Transverse colon (tissue), 4 donors: ENCODE results near the gene HADH. TPM values are rescaled to one million over a fixed set of nuclear protein-coding genes. Genes with fewer than 3 reads are reported as not detected.

Experiments used
- DNase-seq: peaks from one replicate; pipeline ENCODE4 v3.0.0-alpha.2; 2019
- H3K27ac ChIP-seq, 4 donors: fragments of 200-600 bp; sonication (generic); 2 replicates each; pipeline ENCODE4 v1.5.1; 2016 to 2018; ENCODE audit warnings: inconsistent platforms in 4 of 4
- H3K27me3 ChIP-seq: fragments of 200-600 bp; sonication (generic); 2 replicates; pipeline ENCODE4 v1.5.1; 2017; ENCODE audit warnings: inconsistent platforms
- H3K36me3 ChIP-seq, 4 donors: fragments of 200-600 bp; sonication (generic); 2 replicates each; pipeline ENCODE4 v1.5.1; 2017 to 2019; ENCODE audit warnings: inconsistent platforms in 4 of 4
- H3K4me1 ChIP-seq, 4 donors: fragments of 200-600 bp; sonication (generic); 2 replicates each; pipeline ENCODE4 v1.5.1; 2017 to 2020; ENCODE audit warnings: inconsistent platforms in 4 of 4
- H3K4me3 ChIP-seq, 4 donors: fragments of 200-600 bp; sonication (generic); 1 replicate in 1 of 4; 2 replicates in 3 of 4; pipeline versions ENCODE4 v1.5.1 to v1.6.1; 2017 to 2019; ENCODE audit warnings: inconsistent platforms in 4 of 4
- H3K9me3 ChIP-seq, 2 donors: fragments of 200-600 bp; sonication (generic); 2 replicates each; pipeline ENCODE4 v1.5.1; 2017 to 2019; ENCODE audit warnings: inconsistent platforms in 2 of 2
- CTCF ChIP-seq, 5 experiments: fragments of 200-600 bp in 3 of 5; fragments of 450-650 bp in 2 of 5; sonication (generic) in 3 of 5; IDR thresholded peaks; 1 replicate in 2 of 5; 2 replicates in 3 of 5; pipeline ENCODE4 v1.5.1; 2016 to 2017; ENCODE audit warnings: antibody characterized with exemption in 5 of 5, inconsistent platforms in 3 of 5, mild to moderate bottlenecking in 2 of 5, moderate library complexity in 1 of 5
- EP300 ChIP-seq: sonication (generic); formaldehyde crosslinking; IDR thresholded peaks from one replicate; pipeline ENCODE4 v1.6.1; 2017; ENCODE audit warnings: antibody characterized with exemption, low read depth
- POLR2A ChIP-seq: fragments of 450-650 bp; IDR thresholded peaks from one replicate; pipeline ENCODE4 v1.6.1; 2016; ENCODE audit warnings: antibody characterized with exemption, mild to moderate bottlenecking, moderate library complexity
- POLR2AphosphoS5 ChIP-seq, 3 donors: sonication (generic); formaldehyde crosslinking; IDR thresholded peaks; one replicate each; pipeline ENCODE4 v1.6.1; 2016; ENCODE audit warnings: antibody characterized with exemption in 3 of 3
- WGBS, 2 donors: methylation state at CpG; one replicate each; pipeline ENCODE4 v1.1.5; 2018; ENCODE audit warnings: low coverage in 1 of 2; 5-methylcytosine and 5-hydroxymethylcytosine counted together
- in situ Hi-C, 4 donors: fragments of 200-750 bp; cut with MboI; loops; one replicate each; pipeline versions ENCODE4 v1.15.0 to v1.15.1; 2017; ENCODE audit warnings: low sequenced_read_pairs in 3 of 4, low pct_ligation_motif_present in 1 of 4, low pct_unique_long_range_greater_than_20kb in 1 of 4
- intact Hi-C: fragments of 100-400 bp; cut with DNase I; formaldehyde crosslinking; loops from one replicate; pipeline ENCODE4 v1.15.1; 2023; ENCODE audit warnings: low total_unique reads
- total RNA-seq, 4 donors: library from RNA; depleted of rRNA; stranded (reverse); fragments of >200 nt; gene quantifications; one replicate each; pipeline ENCODE4 v1.1.0, GENCODE V29; 2016

The HADH gene
- total RNA-seq, 4 donors from 2014 or later = 47.5 to 135 (median 117) TPM

GRCh38 chr4:108042927-108043326 lies 53.2 kb downstream of the HADH start:
- WGBS, 2 donors = 90 to 100% methylated on average over 3 of the region's 3 CpGs
- Histone ChIP-seq H3K9me3 (no peaks in the 10 kb centered on the region), H3K4me3 (no peak overlapping the region), H3K27ac (no peak overlapping the region), H3K27me3 (no peaks in the 10 kb centered on the region), H3K36me3 (no peaks in the 10 kb centered on the region), H3K4me1 (peaks cover 0 to 5% (median 4%) of the 10 kb centered on the region in 4 donors)
- intact Hi-C loops = no loop called here
- DNase-seq = no peak
- in situ Hi-C loops = loop anchor here in 1 of 4 donors (25.0 kb wide), 1 partner anchor 519 kb away; no protein-coding TSS in a partner anchor
- TF ChIP-seq POLR2A = no peak
- TF ChIP-seq EP300 = no peak
- no peak for TF ChIP-seq POLR2AphosphoS5 (IDR thresholded peaks at IDR 0.05)
- no peak for TF ChIP-seq CTCF (IDR thresholded peaks at IDR 0.05)

GRCh38 chr4:108043526-108043925 lies 53.8 kb downstream of the HADH start:
- Histone ChIP-seq H3K36me3 (no peaks in the 10 kb centered on the region), H3K9me3 (no peaks in the 10 kb centered on the region), H3K4me3 (no peak overlapping the region), H3K27me3 (no peaks in the 10 kb centered on the region), H3K27ac (no peak overlapping the region), H3K4me1 (peaks cover 0 to 5% (median 4%) of the 10 kb centered on the region in 4 donors)
- in situ Hi-C loops = loop anchor here in 1 of 4 donors (25.0 kb wide), 1 partner anchor 519 kb away; no protein-coding TSS in a partner anchor
- intact Hi-C loops = no loop called here
- TF ChIP-seq POLR2A (no peak), CTCF (IDR thresholded peaks at IDR 0.05) (no peak), POLR2AphosphoS5 (IDR thresholded peaks at IDR 0.05) (no peak)
- no peak for DNase-seq
- 91% methylated on average over 5 of the region's 5 CpGs; no CpG with 5 or more reads in 1 of the 2 donors for WGBS, 2 donors

- Histone ChIP-seq H3K27ac (no peak overlapping the region), H3K4me1 (peaks cover 0 to 5% (median 4%) of the 10 kb centered on the region in 4 donors), H3K9me3 (no peaks in the 10 kb centered on the region), H3K36me3 (no peaks in the 10 kb centered on the region), H3K4me3 (no peak overlapping the region), H3K27me3 (no peaks in the 10 kb centered on the region)
- intact Hi-C loops = no loop called here
- DNase-seq = no peak
- 61 to 64% methylated on average over 9 of the region's 9 CpGs for WGBS, 2 donors
- in situ Hi-C loops = loop anchor here in 1 of 4 donors (25.0 kb wide), 1 partner anchor 517 kb away; no protein-coding TSS in a partner anchor
- TF ChIP-seq CTCF (IDR thresholded peaks at IDR 0.05) = no peak
- no peak for TF ChIP-seq POLR2A
- TF ChIP-seq EP300 = no peak
- no peak for TF ChIP-seq POLR2AphosphoS5 (IDR thresholded peaks at IDR 0.05)
Observed at GRCh38 chr4:108044951-108045686, 55.4 kb downstream of the HADH start.

GRCh38 chr4:108045687-108046024 lies 56.0 kb downstream of the HADH start:
- TF ChIP-seq POLR2A (no peak), EP300 (no peak), CTCF (IDR thresholded peaks at IDR 0.05) (no peak), POLR2AphosphoS5 (IDR thresholded peaks at IDR 0.05) (no peak)
- H3K27me3 ChIP-seq = no peaks in the 10 kb centered on the region
- WGBS, 2 donors = 35% methylated on average over 3 of the region's 3 CpGs; no CpG with 5 or more reads in 1 of the 2 donors
- no peaks in the 10 kb centered on the region for H3K9me3 ChIP-seq
- no peak overlapping the region for H3K27ac ChIP-seq
- no peaks in the 10 kb centered on the region for H3K36me3 ChIP-seq
- intact Hi-C loops (no loop called here), in situ Hi-C loops (loop anchor here in 1 of 4 donors (25.0 kb wide), 1 partner anchor 517 kb away; no protein-coding TSS in a partner anchor)
- H3K4me1 ChIP-seq = peaks cover 0 to 5% (median 4%) of the 10 kb centered on the region in 4 donors
- H3K4me3 ChIP-seq = no peak overlapping the region
- DNase-seq = no peak
